KMS-11 (cell line): ENCODE data around the gene C3orf62.

ENCODE experiments used
- H2AFZ ChIP-seq: fragments of 200-600 bp; sonication (generic); 2 replicates; pipeline ENCODE4 v1.6.1; 2016; ENCODE audit warnings: antibody characterized with exemption, mixed run types, low read depth
- H3K27ac ChIP-seq: fragments of 200-600 bp; sonication (generic); 2 replicates; pipeline ENCODE4 v1.6.1; 2016; ENCODE audit warnings: mild to moderate bottlenecking, mixed run types
- H3K27me3 ChIP-seq: fragments of 200-600 bp; sonication (generic); 2 replicates; pipeline ENCODE4 v1.6.1; 2017; ENCODE audit warnings: mild to moderate bottlenecking, low read depth, mixed run types, moderate library complexity; ENCODE audit not compliant: insufficient read depth
- H3K36me3 ChIP-seq: fragments of 200-600 bp; sonication (generic); 2 replicates; pipeline ENCODE4 v1.6.1; 2017; ENCODE audit warnings: mild to moderate bottlenecking, mixed run types; ENCODE audit not compliant: insufficient read depth
- H3K4me1 ChIP-seq: fragments of 200-600 bp; sonication (generic); 2 replicates; pipeline ENCODE4 v1.6.1; 2016; ENCODE audit warnings: mild to moderate bottlenecking, low read depth, mixed run types; ENCODE audit not compliant: poor library complexity, severe bottlenecking
- H3K4me2 ChIP-seq: fragments of 200-600 bp; sonication (generic); 2 replicates; pipeline ENCODE4 v1.7.0; 2016; ENCODE audit warnings: mild to moderate bottlenecking, mixed run types
- H3K4me3 ChIP-seq: fragments of 200-600 bp; sonication (generic); IDR thresholded peaks from 2 replicates; pipeline ENCODE4 v1.6.1; 2017; ENCODE audit warnings: low read depth, low read length, mixed read lengths; ENCODE audit not compliant: insufficient read depth
- H3K79me2 ChIP-seq: fragments of 200-600 bp; sonication (generic); 2 replicates; pipeline ENCODE4 v1.6.1; 2016; ENCODE audit warnings: low read depth, mixed run types; ENCODE audit not compliant: insufficient read depth
- H3K9ac ChIP-seq: fragments of 200-600 bp; sonication (generic); 2 replicates; pipeline ENCODE4 v1.6.1; 2016; ENCODE audit warnings: mild to moderate bottlenecking, mixed run types
- H4K20me1 ChIP-seq: fragments of 200-600 bp; sonication (generic); 2 replicates; pipeline ENCODE4 v1.6.1; 2016; ENCODE audit warnings: mild to moderate bottlenecking, mixed run types; ENCODE audit not compliant: insufficient read depth
- CTCF ChIP-seq: fragments of 200-600 bp; sonication (generic); conservative IDR thresholded peaks from 2 replicates; pipeline ENCODE4 v1.6.1; 2017; ENCODE audit warnings: low read depth, mild to moderate bottlenecking, antibody characterized with exemption, low read length, moderate library complexity, mixed read lengths

The C3orf62 gene

GRCh38 chr3:49276475-49277382, at the start of gene C3orf62:
TSS of gene C3orf62 (minus strand) at chr3:49277232. CDS start at chr3:49276872, 360 bp downstream.
- Histone ChIP-seq H3K4me2 (no peak within 1 kb of the TSS), H3K9ac (no peak within 1 kb of the TSS), H2AFZ (no peak within 1 kb of the TSS), H4K20me1 (no peaks in the 10 kb centered on the region), H3K27me3 (no peaks in the 10 kb centered on the region), H3K79me2 (no peaks in the 10 kb centered on the region), H3K4me3 (no peak within 1 kb of the TSS), H3K4me1 (no peaks in the 10 kb centered on the region), H3K27ac (no peak within 1 kb of the TSS), H3K36me3 (no peaks in the 10 kb centered on the region)
- no peak for TF ChIP-seq CTCF

- H3K27ac ChIP-seq: no peak overlapping the region
- H3K4me2 ChIP-seq: no peak overlapping the region
- H4K20me1 ChIP-seq: no peaks in the 10 kb centered on the region
- no peak for TF ChIP-seq CTCF
- H3K4me1 ChIP-seq: no peaks in the 10 kb centered on the region
- no peaks in the 10 kb centered on the region for H3K36me3 ChIP-seq
- no peaks in the 10 kb centered on the region for H3K79me2 ChIP-seq
- H3K4me3 ChIP-seq: no peak overlapping the region
- H3K27me3 ChIP-seq: no peaks in the 10 kb centered on the region
- H3K9ac ChIP-seq: no peak overlapping the region
- H2AFZ ChIP-seq: no peak overlapping the region
These were observed 47.7 kb upstream of the C3orf62 start for GRCh38 chr3:49324768-49325167.

GRCh38 chr3:49316696-49317457, 39.8 kb upstream of the C3orf62 start:
- Histone ChIP-seq H3K27me3 (no peaks in the 10 kb centered on the region), H3K9ac (no peak overlapping the region), H3K27ac (no peak overlapping the region), H3K36me3 (no peaks in the 10 kb centered on the region), H3K4me3 (no peak overlapping the region), H2AFZ (no peak overlapping the region), H4K20me1 (no peaks in the 10 kb centered on the region), H3K79me2 (no peaks in the 10 kb centered on the region), H3K4me2 (no peak overlapping the region), H3K4me1 (peaks cover 13% of the 10 kb centered on the region)
- TF ChIP-seq CTCF: no peak

GRCh38 chr3:49313896-49314688, 37.1 kb upstream of the C3orf62 start:
- TF ChIP-seq CTCF: no peak

More at GRCh38 chr3:49313896-49314688, 37.1 kb upstream of the C3orf62 start:
- no peak overlapping the region for H3K4me3 ChIP-seq
- no peak overlapping the region for H2AFZ ChIP-seq
- H3K4me2 ChIP-seq: 0 out of 2 replicates have a peak overlapping the region, but pooled peaks have one; percentile 0
- H3K27ac ChIP-seq: no peak overlapping the region
- H4K20me1 ChIP-seq: no peaks in the 10 kb centered on the region
- no peaks in the 10 kb centered on the region for H3K27me3 ChIP-seq
- no peaks in the 10 kb centered on the region for H3K79me2 ChIP-seq
- no peak overlapping the region for H3K9ac ChIP-seq
- peaks cover 13% of the 10 kb centered on the region for H3K4me1 ChIP-seq
- no peaks in the 10 kb centered on the region for H3K36me3 ChIP-seq
